ENCODE data around the gene MMP12. TPM values are rescaled to one million over a fixed set of nuclear protein-coding genes. Genes with fewer than 3 reads are reported as not detected.
A peak's percentile ranks its signal among the peaks of the same experiment; 100 is the strongest.

The MMP12 gene
- total and polyA plus RNA-seq, 2 donors (not counting 1 experiment from before 2014, with no cell fraction given), result 0.27 to 0.83 TPM

GRCh38 chr11:102915044-102915375, 40.2 kb upstream of the MMP12 start:
- no peaks in the 10 kb centered on the region for H4K20me1 ChIP-seq (ENCODE audit: control insufficient read depth, extremely low read depth, insufficient read depth, low read length)
- no peak for DNase-seq (ENCODE audit: low read depth in 2 of 2)
- no peak overlapping the region for H2AFZ ChIP-seq (ENCODE audit: low read length)
- H3K36me3 ChIP-seq (ENCODE audit: control insufficient read depth, insufficient read depth, low read length), result no peaks in the 10 kb centered on the region
- H3K4me1 ChIP-seq (ENCODE audit: control insufficient read depth, extremely low read depth, insufficient read depth, low read length), result no peaks in the 10 kb centered on the region
- H3K9me3 ChIP-seq (ENCODE audit: control insufficient read depth, insufficient read depth, low read depth, low read length), result no peaks in the 10 kb centered on the region
- no peak overlapping the region for H3K4me3 ChIP-seq (replicated peaks in 1 of 4; ENCODE audit: control extremely low read depth in 1 of 4, insufficient read depth in 1 of 4, low read depth in 3 of 4, low read length in 4 of 4)
- H3K79me2 ChIP-seq (ENCODE audit: control insufficient read depth, insufficient read depth, low read length), result no peaks in the 10 kb centered on the region
- TF ChIP-seq, protein P1, sequence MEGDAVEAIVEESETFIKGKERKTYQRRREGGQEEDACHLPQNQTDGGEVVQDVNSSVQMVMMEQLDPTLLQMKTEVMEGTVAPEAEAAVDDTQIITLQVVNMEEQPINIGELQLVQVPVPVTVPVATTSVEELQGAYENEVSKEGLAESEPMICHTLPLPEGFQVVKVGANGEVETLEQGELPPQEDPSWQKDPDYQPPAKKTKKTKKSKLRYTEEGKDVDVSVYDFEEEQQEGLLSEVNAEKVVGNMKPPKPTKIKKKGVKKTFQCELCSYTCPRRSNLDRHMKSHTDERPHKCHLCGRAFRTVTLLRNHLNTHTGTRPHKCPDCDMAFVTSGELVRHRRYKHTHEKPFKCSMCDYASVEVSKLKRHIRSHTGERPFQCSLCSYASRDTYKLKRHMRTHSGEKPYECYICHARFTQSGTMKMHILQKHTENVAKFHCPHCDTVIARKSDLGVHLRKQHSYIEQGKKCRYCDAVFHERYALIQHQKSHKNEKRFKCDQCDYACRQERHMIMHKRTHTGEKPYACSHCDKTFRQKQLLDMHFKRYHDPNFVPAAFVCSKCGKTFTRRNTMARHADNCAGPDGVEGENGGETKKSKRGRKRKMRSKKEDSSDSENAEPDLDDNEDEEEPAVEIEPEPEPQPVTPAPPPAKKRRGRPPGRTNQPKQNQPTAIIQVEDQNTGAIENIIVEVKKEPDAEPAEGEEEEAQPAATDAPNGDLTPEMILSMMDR (conservative IDR thresholded peaks at IDR 0.05 in 1 of 2, IDR thresholded peaks at IDR 0.05 in 1 of 2; ENCODE audit: low read depth in 1 of 2, low read length in 2 of 2), result no peak
- TF ChIP-seq EZH2 (IDR thresholded peaks at IDR 0.05; ENCODE audit: low read length, missing control alignments), result no peak
- no peak overlapping the region for H3K4me2 ChIP-seq (ENCODE audit: extremely low read depth, insufficient read depth, low read length)
- H3K27me3 ChIP-seq (ENCODE audit: control insufficient read depth, insufficient read depth, low read length), result no peaks in the 10 kb centered on the region
- H3K27ac ChIP-seq (ENCODE audit: insufficient read depth, low read length), result no peak overlapping the region
- no peak overlapping the region for H3K9ac ChIP-seq (ENCODE audit: insufficient read depth, low read length)

GRCh38 chr11:102914238-102915043, 39.7 kb upstream of the MMP12 start:
- no peak overlapping the region for H2AFZ ChIP-seq (ENCODE audit: low read length)
- H4K20me1 ChIP-seq (ENCODE audit: control insufficient read depth, extremely low read depth, insufficient read depth, low read length), result no peaks in the 10 kb centered on the region
- peak; percentile 31 to 68 for DNase-seq (ENCODE audit: low read depth in 2 of 2)
- H3K27me3 ChIP-seq (ENCODE audit: control insufficient read depth, insufficient read depth, low read length), result no peaks in the 10 kb centered on the region
- no peak overlapping the region for H3K4me2 ChIP-seq (ENCODE audit: extremely low read depth, insufficient read depth, low read length)
- no peak overlapping the region for H3K4me3 ChIP-seq (replicated peaks in 1 of 4; ENCODE audit: control extremely low read depth in 1 of 4, insufficient read depth in 1 of 4, low read depth in 3 of 4, low read length in 4 of 4)
- no peak for TF ChIP-seq EZH2 (IDR thresholded peaks at IDR 0.05; ENCODE audit: low read length, missing control alignments)
- TF ChIP-seq, protein P1 (conservative IDR thresholded peaks at IDR 0.05 in 1 of 2, IDR thresholded peaks at IDR 0.05 in 1 of 2; ENCODE audit: low read depth in 1 of 2, low read length in 2 of 2), result peak; percentile 82 to 88
- H3K27ac ChIP-seq (ENCODE audit: insufficient read depth, low read length), result no peak overlapping the region
- H3K9ac ChIP-seq (ENCODE audit: insufficient read depth, low read length), result no peak overlapping the region
- no peaks in the 10 kb centered on the region for H3K36me3 ChIP-seq (ENCODE audit: control insufficient read depth, insufficient read depth, low read length)
- H3K9me3 ChIP-seq (ENCODE audit: control insufficient read depth, insufficient read depth, low read depth, low read length), result no peaks in the 10 kb centered on the region
- no peaks in the 10 kb centered on the region for H3K4me1 ChIP-seq (ENCODE audit: control insufficient read depth, extremely low read depth, insufficient read depth, low read length)
- H3K79me2 ChIP-seq (ENCODE audit: control insufficient read depth, insufficient read depth, low read length), result no peaks in the 10 kb centered on the region

DNA sequence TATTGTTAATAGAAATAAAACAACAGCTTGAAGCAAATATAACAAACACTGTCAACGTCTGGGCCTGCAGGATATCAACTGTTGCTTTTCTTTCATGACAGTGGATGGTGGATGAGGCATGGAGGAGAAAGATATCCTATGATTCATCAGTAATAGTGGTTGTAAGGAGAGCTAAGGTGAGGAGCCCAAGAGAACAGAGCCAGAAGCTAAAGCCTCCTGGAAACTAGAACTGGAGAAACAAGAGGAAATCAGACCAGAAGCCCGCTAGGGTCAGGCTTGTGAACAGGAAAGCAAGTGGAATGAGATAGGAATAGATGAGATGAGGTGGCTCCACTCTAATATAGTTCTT, 37.7 kb upstream of the MMP12 start:
- TF ChIP-seq EZH2 (IDR thresholded peaks at IDR 0.05; ENCODE audit: low read length, missing control alignments), result no peak
- TF ChIP-seq, protein P1 (conservative IDR thresholded peaks at IDR 0.05 in 1 of 2, IDR thresholded peaks at IDR 0.05 in 1 of 2; ENCODE audit: low read depth in 1 of 2, low read length in 2 of 2), result no peak
- DNase-seq (ENCODE audit: low read depth in 2 of 2), result peak in 1 of 2 donors; percentile 32

More for the DNA sequence above, 37.7 kb upstream of the MMP12 start:
- no peak overlapping the region for H3K27ac ChIP-seq (ENCODE audit: insufficient read depth, low read length)
- no peaks in the 10 kb centered on the region for H3K27me3 ChIP-seq (ENCODE audit: control insufficient read depth, insufficient read depth, low read length)
- no peak overlapping the region for H2AFZ ChIP-seq (ENCODE audit: low read length)
- no peaks in the 10 kb centered on the region for H3K4me1 ChIP-seq (ENCODE audit: control insufficient read depth, extremely low read depth, insufficient read depth, low read length)
- H3K4me2 ChIP-seq (ENCODE audit: extremely low read depth, insufficient read depth, low read length), result no peak overlapping the region
- H3K9me3 ChIP-seq (ENCODE audit: control insufficient read depth, insufficient read depth, low read depth, low read length), result no peaks in the 10 kb centered on the region
- H3K36me3 ChIP-seq (ENCODE audit: control insufficient read depth, insufficient read depth, low read length), result no peaks in the 10 kb centered on the region
- H3K4me3 ChIP-seq (replicated peaks in 1 of 4; ENCODE audit: control extremely low read depth in 1 of 4, insufficient read depth in 1 of 4, low read depth in 3 of 4, low read length in 4 of 4), result no peak overlapping the region
- H4K20me1 ChIP-seq (ENCODE audit: control insufficient read depth, extremely low read depth, insufficient read depth, low read length), result no peaks in the 10 kb centered on the region
- H3K9ac ChIP-seq (ENCODE audit: insufficient read depth, low read length), result no peak overlapping the region
- H3K79me2 ChIP-seq (ENCODE audit: control insufficient read depth, insufficient read depth, low read length), result no peaks in the 10 kb centered on the region
